Stimulated activated effector memory CD8-positive, alpha-beta T cell treated with anti-CD3 and anti-CD28 coated beads, Interleukin-12 subunit alpha, Interleukin-12 subunit beta, amount 100 ng/mL, for 72 hours (primary cell): ENCODE measurements around the gene DAP3.
"Not testable (repeated sequence)": the region's sequence is repeated elsewhere in the genome, so short reads cannot be mapped to it uniquely, and the experiment has no call there.

Source experiments
- ATAC-seq: fragments of 150-1000 bp; cut with Tn5 transposase; 2 replicates; pipeline ENCODE4 v1.10.0; 2021
- DNase-seq, 2 donors: peaks; one replicate each; pipeline ENCODE4 v3.0.0; 2021 to 2022; ENCODE audit warnings: low spot score in 2 of 2
- H3K27ac Mint-ChIP-seq: one replicate; pipeline ENCODE4 v1.8.0; 2022; ENCODE audit warnings: mild to moderate bottlenecking, mixed read lengths
- H3K36me3 Mint-ChIP-seq: one replicate; pipeline ENCODE4 v1.8.0; 2022; ENCODE audit warnings: mild to moderate bottlenecking, mixed read lengths
- H3K4me1 Mint-ChIP-seq: one replicate; pipeline ENCODE4 v1.8.0; 2022; ENCODE audit warnings: mixed read lengths
- H3K4me3 Mint-ChIP-seq: one replicate; pipeline ENCODE4 v1.8.0; 2022; ENCODE audit warnings: mild to moderate bottlenecking, mixed read lengths
- H3K9me3 Mint-ChIP-seq: one replicate; pipeline ENCODE4 v1.8.0; 2022; ENCODE audit warnings: mixed read lengths

DAP3 gene

DNA sequence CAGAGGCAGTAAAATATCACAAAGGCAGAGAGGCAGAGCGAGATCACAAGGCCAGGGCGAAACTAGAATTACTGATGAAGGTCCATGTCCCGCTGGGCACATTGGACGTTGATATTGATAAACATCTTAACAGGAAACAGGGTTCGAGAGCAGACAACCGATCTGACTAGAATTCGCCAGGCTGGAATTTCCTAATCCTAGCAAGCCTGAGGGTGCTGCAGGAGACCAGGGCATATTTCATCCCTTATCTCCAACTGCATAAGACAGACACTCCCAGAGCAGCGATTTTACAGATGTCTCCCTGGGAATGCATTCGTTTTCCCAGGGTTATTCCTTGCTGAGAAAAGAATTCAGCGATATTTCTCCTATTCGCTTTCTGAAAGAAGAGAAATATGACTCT is 8.7 kb downstream of the DAP3 start:
- H3K4me1 Mint-ChIP-seq: peaks cover 50% of the 10 kb centered on the region

DNA sequence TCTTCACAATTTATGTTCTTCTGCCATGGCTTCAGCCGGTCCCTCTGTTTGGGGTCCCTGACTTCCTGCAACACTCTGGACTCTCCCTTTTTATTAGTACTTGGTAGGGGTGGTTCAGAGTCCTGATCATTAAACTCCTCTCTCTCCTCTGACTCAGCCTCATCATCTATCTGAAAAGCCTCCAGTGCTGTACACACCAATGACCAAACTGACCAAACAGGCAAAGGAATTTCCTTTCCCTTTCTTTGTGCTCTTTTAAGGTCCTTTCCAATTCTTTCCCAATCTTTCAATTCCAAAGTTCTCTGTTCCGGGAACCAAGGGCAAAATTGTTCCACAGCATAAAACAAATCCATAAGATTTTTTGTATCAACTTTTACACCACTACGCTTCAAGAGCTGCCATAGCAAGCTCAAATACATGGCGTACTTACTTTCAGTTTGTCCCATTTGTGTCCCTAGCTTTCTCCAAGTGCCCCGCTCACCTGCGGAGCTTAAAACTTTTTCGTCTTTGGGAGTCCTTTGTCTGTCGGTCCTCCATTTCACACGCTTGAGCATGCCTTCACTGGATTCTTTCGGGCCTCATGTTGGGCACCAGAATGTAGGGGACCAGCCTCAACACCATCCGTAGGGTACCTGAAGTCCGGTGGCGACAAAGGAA is 9.6 kb downstream of the DAP3 start:
- Mint-ChIP-seq H3K36me3 (peaks cover 6% of the 10 kb centered on the region), H3K4me1 (peaks cover 46% of the 10 kb centered on the region), H3K4me3 (no peak overlapping the region), H3K27ac (peak overlapping the region; percentile 20), H3K9me3 (no peaks in the 10 kb centered on the region)
- DNase-seq (no peak), ATAC-seq (no peak)

More for the DNA sequence above, 8.7 kb downstream of the DAP3 start:
- not testable (repeated sequence) for H3K27ac Mint-ChIP-seq, H3K9me3 Mint-ChIP-seq, H3K4me3 Mint-ChIP-seq, ATAC-seq, DNase-seq, H3K36me3 Mint-ChIP-seq

DNA sequence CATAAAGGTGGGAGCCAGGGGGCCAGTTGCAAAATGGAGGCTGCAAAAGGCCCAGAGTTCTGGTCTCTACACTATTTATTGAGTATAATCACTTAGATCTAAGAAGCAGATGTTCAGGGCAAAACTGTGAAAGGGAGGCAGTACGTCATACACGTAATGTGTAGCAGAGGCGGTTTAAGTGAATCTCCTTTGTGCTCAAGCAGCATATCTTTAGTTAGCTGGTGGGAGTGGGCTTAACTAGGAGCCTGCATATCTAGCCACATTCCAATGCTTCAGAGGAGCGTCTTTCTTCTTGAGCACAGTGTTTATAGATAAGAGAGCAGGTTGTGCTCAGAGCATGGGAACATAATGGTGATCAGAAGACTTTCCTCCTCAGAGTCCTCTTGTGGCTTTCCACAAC is 10.2 kb downstream of the DAP3 start:
- ATAC-seq, H3K4me3 Mint-ChIP-seq, H3K36me3 Mint-ChIP-seq, H3K9me3 Mint-ChIP-seq, DNase-seq: not testable (repeated sequence)
- Mint-ChIP-seq H3K4me1 (peaks cover 47% of the 10 kb centered on the region), H3K27ac (peak overlapping the region; percentile 20)

DNA sequence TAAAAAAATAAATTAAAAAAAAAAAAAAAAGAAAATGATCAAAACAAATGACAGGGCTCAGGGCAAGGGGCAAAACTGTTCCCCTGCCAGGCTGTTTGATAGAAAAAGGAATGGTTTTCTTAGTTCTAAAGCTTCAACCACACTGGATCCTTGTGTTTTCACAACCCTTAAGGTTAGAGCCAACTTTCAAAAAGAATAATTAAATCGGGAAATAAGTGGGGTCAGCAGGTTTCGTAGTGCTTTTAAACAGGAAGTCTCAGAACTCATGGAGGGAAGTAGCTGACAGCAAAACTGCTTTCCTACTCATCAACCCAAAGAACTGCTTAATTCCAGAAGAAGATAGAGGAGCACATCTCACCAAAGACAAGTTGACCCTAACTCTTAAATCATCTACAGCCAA is 12.8 kb downstream of the DAP3 start:
- not testable (repeated sequence) for ATAC-seq, H3K27ac Mint-ChIP-seq, DNase-seq, H3K36me3 Mint-ChIP-seq, H3K4me3 Mint-ChIP-seq, H3K9me3 Mint-ChIP-seq
- peaks cover 30% of the 10 kb centered on the region for H3K4me1 Mint-ChIP-seq

DNA sequence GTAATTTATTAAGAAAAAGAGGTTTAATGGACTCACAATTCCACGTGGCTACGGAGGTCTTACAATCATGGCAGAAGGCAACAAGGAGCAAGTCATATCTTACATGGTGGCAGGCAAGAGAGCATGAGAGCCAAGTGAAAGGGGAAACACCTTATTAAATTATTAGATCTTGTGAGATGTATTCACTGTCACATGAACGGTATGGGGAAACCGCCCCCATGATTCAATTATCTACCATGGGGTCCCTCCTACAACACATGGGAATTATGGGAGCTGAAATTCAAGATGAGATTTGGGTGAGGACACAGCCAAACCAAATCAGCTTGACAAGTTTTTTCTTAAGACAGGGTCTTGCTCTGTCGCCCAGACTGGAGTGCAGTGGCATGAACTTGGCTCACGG is 14.3 kb downstream of the DAP3 start:
- Mint-ChIP-seq H3K4me1 (peaks cover 29% of the 10 kb centered on the region), H3K27ac (no peak overlapping the region), H3K36me3 (peaks cover 15% of the 10 kb centered on the region), H3K4me3 (no peak overlapping the region), H3K9me3 (no peaks in the 10 kb centered on the region)
- DNase-seq (no peak), ATAC-seq (no peak)

DNA sequence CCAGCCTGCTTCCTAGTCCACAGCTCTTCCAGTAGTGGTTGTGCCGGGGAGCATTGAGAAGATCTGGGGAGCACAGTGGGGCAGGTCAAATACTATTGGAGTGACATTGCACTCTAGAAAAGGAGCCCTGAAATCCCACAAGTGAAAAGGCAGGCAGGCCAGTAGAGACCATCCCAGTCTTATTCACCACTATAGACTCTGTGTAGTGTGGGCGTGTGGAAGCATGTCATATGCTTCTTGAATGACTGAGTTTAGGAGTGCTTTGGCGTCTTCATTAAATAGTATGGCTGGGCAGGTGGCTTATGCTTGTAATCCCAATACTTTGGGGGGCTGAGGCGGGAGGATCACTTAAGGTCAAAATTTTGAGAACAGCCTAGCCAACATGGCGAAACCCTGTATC is 15.5 kb downstream of the DAP3 start:
- ATAC-seq: peak; percentile 75
- Mint-ChIP-seq H3K27ac (peak overlapping the region; percentile 45), H3K36me3 (peaks cover 27% of the 10 kb centered on the region), H3K4me1 (peaks cover 19% of the 10 kb centered on the region)
- not testable (repeated sequence) for H3K9me3 Mint-ChIP-seq, H3K4me3 Mint-ChIP-seq, DNase-seq

DNA sequence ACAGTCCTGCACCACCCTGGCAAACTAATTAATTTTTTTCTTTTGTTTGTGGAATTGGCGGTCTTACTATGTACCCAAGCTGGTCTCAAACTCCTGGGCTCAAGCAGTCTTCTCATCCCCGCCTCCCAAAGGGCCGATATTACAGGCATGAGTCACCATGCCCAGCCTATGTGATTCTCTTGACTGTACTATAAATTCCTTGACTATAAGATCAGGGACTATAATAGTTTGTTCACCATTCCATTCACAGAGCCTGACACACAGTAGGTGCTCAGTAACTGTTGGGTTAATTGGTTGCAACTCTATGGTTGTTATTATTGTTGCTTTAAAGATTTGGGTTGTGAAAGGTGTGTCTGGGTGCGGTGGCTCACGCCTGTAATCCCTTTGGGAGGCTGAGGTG is 17.2 kb downstream of the DAP3 start:
- H3K4me1 Mint-ChIP-seq: peaks cover 19% of the 10 kb centered on the region
- H3K36me3 Mint-ChIP-seq: peaks cover 42% of the 10 kb centered on the region
- H3K9me3 Mint-ChIP-seq: no peaks in the 10 kb centered on the region
- ATAC-seq: no peak
- DNase-seq: no peak
- H3K4me3 Mint-ChIP-seq: no peak overlapping the region
- peak overlapping the region; percentile 72 for H3K27ac Mint-ChIP-seq

DNA sequence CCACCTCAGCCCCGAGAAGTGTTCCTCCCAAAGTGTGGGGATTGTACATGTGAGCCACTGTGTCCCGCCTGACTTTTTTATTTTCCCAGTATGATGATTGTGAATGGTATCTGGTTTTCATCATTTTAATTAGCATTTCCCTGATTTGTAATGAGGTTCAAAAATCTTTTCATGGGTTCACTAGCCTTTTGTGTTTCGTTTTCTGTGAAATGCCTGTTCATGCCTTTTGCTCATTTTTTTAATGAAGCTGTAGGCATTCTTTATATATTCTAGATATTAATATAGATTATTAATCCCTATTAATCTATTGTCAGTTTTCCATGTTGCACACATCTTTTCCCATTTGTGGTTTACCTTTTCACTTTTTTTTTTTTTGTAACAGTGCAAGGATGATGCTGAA is 20.5 kb downstream of the DAP3 start:
- ATAC-seq: no peak
- DNase-seq: no peak
- Mint-ChIP-seq H3K36me3 (peaks cover 59% of the 10 kb centered on the region), H3K9me3 (no peaks in the 10 kb centered on the region), H3K27ac (no peak overlapping the region), H3K4me1 (peaks cover 13% of the 10 kb centered on the region), H3K4me3 (no peak overlapping the region)

DNA sequence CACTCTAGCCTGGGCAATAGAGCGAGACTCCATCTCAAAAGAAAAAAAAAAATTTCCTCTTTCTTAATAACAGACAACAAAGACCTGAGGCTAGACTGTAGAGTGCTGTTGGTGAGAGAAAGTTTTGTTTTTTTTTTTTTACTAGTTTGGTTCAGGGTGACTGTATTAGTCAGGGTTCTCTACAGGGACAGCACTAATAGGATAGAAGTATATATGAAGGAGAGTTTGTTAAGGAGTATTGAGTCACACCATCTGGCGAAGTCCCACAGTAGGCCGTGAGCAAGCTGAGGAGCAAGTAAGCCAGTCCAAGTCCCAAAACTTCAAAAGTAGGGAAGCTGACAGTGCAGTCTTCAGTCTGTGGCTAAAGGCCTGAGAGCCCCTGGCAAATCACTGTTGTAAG is 22.6 kb downstream of the DAP3 start:
- not testable (repeated sequence) for H3K4me3 Mint-ChIP-seq, H3K9me3 Mint-ChIP-seq, DNase-seq, H3K4me1 Mint-ChIP-seq, H3K27ac Mint-ChIP-seq, ATAC-seq
- H3K36me3 Mint-ChIP-seq: peaks cover 68% of the 10 kb centered on the region

DNA sequence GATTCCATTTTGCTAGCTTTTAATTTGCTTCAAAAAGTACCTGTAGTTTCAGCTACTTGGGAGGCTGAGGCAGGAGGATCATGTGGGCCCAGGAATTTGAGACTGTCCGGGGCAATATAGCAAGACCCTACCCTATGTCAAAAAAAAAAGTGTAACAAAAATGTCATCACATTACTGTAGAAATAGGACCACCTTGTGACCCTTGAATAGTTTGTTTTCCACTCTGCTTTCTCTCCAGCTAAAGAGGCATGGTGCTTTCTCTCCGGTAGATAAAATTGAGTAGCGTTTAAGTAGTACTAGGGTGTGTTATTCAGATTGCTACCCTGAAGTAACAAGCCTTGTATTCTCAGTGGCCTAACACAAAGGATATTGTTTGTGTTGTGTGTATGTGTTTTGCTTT is 23.7 kb downstream of the DAP3 start:
- H3K4me3 Mint-ChIP-seq, H3K4me1 Mint-ChIP-seq, DNase-seq, H3K9me3 Mint-ChIP-seq, ATAC-seq, H3K27ac Mint-ChIP-seq: not testable (repeated sequence)
- H3K36me3 Mint-ChIP-seq: peaks cover 77% of the 10 kb centered on the region

DNA sequence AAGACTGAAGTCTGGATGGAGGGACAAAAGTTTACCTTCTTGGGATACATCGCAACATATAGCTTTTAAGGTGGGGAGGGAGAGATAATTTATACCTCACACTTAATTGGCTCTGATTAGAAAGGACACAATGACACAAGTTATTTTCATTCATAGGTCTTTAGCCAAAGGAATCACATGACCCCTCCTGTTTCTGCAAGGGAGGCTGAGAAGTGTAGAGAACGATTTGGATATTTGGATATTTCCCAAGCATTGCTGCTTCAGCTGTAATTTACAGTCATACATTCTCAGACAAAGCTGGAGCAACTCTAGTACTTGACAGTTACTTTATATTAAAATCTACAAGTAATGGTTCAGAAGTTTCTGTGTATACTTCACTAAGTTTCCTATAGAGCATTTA is 24.2 kb downstream of the DAP3 start:
- no peaks in the 10 kb centered on the region for H3K9me3 Mint-ChIP-seq
- ATAC-seq (no peak), DNase-seq (no peak)
- H3K36me3 Mint-ChIP-seq: peaks cover 77% of the 10 kb centered on the region
- peaks cover under 1% of the 10 kb centered on the region for H3K4me1 Mint-ChIP-seq
- no peak overlapping the region for H3K27ac Mint-ChIP-seq
- no peak overlapping the region for H3K4me3 Mint-ChIP-seq

DNA sequence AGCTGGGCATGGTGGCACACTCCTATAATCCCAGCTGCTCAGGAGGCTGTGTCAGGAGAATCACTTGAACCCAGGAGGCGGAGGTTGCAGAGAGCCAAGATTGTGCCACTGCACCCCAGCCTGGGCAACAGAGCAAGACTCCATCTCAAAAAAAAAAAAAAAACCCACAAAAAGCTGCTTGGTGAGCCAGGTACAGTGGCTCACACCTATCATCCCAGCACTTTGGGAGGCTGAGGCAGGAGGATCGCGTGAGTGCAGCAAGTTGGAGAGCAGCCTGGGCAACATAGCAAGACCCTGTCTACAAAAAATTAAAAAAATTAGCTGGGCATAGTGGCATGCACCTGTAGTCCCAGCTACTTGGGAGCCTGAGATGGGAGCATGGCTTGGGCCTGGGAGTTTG is 26.2 kb downstream of the DAP3 start:
- not testable (repeated sequence) for ATAC-seq, H3K27ac Mint-ChIP-seq, DNase-seq, H3K4me1 Mint-ChIP-seq, H3K4me3 Mint-ChIP-seq, H3K9me3 Mint-ChIP-seq
- H3K36me3 Mint-ChIP-seq: peaks cover 77% of the 10 kb centered on the region

DNA sequence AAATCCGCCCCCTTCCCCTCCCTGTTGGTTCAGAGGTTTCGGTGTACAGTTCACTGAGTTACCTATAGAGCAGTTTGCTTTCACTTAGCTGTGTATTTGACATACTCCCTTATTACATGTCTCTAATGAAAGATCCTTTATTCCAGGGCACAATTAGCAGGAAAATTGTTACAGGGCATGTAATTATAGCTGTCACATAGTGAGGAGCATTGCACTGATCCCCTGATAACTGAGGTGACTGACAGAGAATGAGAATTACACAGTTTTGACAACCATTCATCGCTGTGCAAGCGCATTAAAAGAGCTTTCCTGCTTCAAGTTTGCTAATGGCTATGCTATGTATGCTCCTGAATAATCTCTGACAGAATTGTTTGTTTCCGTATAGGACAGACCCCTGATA is 26.9 kb downstream of the DAP3 start:
- ATAC-seq (no peak), DNase-seq (no peak)
- Mint-ChIP-seq H3K27ac (no peak overlapping the region), H3K36me3 (peaks cover 78% of the 10 kb centered on the region), H3K4me3 (no peak overlapping the region), H3K9me3 (no peaks in the 10 kb centered on the region), H3K4me1 (no peaks in the 10 kb centered on the region)

DNA sequence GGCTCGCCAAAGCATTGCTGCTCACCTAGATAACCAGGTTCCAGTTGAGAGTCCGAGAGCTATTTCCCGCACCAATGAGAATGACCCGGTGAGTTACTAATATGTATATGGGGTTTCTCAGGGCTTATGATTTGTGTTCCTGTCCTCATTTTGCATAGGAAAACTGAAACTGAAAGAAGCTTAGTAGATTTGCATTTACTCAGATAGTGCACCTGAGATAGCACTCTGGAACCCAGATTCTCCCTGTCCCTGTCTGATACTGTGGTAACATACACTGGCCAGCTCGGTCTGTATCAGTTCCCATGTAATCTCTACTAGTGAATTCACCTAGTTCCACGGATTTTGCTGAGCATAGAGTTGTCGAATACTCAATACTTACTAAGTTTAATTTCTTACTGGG is 28.1 kb downstream of the DAP3 start:
- Mint-ChIP-seq H3K4me1 (no peaks in the 10 kb centered on the region), H3K36me3 (peaks cover 81% of the 10 kb centered on the region), H3K9me3 (no peaks in the 10 kb centered on the region), H3K4me3 (no peak overlapping the region), H3K27ac (peak overlapping the region; percentile 60)
- no peak for DNase-seq
- no peak for ATAC-seq

DNA sequence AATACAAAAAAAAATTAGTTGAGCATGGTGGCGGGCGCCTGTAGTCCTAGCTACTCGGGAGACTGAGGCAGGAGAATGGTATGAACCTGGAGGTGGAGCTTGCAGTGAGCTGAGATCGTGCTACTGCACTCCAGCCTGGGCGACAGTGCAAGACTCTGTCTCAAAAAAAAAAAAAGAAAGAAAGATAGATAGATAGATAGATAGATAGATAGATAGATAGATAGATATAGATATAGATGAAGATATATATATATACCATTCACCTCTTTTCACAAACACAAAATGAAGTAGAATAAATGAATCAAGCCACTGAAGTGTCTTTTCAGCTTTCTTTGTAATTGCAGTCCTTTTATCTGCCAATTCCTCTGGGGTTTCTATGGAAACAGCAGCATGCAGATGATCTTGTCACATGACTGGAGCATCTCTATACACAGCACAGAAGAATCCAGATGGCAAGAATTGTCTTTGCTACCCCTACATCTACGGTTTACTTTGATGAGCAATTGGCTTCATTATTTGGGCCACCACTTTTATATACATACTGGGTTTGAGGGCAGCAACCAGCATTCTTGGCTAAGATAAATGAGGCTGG is 29.7 kb downstream of the DAP3 start:
- peak overlapping the region; percentile 60 for H3K27ac Mint-ChIP-seq
- H3K4me3 Mint-ChIP-seq, H3K9me3 Mint-ChIP-seq, ATAC-seq, DNase-seq, H3K4me1 Mint-ChIP-seq: not testable (repeated sequence)
- peaks cover 87% of the 10 kb centered on the region for H3K36me3 Mint-ChIP-seq

DNA sequence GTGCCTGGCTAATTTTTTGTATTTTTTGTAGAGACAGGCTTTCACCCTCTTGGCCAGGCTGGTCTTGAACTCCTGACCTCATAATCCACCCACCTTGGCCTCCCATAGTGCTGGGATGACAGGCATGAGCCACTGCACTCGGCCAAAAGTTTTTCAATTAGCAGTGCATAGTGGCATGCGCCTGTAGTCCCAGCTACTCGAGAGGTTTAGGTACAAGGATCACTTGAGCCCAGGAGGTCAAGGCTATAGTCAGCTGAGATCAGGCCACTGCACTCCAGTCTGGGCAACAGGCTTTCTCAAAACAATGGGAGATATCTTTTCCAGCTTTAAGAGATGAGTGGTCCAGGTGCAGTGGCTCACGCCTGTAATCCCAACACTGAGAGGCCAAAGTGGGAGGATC is 30.8 kb downstream of the DAP3 start:
- H3K36me3 Mint-ChIP-seq: peaks cover 98% of the 10 kb centered on the region
- H3K9me3 Mint-ChIP-seq: no peaks in the 10 kb centered on the region
- H3K4me3 Mint-ChIP-seq: no peak overlapping the region
- no peak overlapping the region for H3K27ac Mint-ChIP-seq
- ATAC-seq (no peak), DNase-seq (no peak)
- no peaks in the 10 kb centered on the region for H3K4me1 Mint-ChIP-seq
